Activated CD4-positive, alpha-beta T cell treated with anti-CD3 and anti-CD28 coated beads, Interleukin-2, amount 50 U/mL, for 1 hour (primary cell): Measurements from ENCODE around the gene KLHL2.
"Not testable (repeated sequence)": the region's sequence is repeated elsewhere in the genome, so short reads cannot be mapped to it uniquely, and the experiment has no call there.

Source experiments
- DNase-seq: peaks from one replicate; pipeline ENCODE4 v3.0.0-alpha.2; 2020

The KLHL2 gene

DNA sequence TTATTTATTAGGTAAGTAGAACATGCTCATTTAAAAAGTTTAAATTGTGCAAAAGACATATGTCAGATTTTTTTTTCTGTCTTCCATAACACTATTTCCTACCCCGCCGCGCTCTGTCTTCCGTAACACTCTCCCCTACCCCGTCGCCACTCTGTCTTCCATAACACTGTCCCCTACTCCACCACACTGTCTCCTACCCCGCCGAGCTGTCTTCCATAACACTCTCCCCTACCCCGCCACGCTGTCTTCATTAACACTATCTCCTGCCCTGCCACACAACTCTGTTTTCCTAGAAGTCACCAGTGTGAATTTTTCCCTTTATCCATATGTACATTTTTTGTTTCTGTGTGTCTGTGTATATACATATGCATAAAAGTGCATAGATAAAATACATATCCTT is 124.5 kb downstream of the KLHL2 start:
- DNase-seq, result no peak

- DNase-seq, result no peak
Measured at GRCh38 chr4:165332502-165332901, 125.1 kb downstream of the KLHL2 start.

DNA sequence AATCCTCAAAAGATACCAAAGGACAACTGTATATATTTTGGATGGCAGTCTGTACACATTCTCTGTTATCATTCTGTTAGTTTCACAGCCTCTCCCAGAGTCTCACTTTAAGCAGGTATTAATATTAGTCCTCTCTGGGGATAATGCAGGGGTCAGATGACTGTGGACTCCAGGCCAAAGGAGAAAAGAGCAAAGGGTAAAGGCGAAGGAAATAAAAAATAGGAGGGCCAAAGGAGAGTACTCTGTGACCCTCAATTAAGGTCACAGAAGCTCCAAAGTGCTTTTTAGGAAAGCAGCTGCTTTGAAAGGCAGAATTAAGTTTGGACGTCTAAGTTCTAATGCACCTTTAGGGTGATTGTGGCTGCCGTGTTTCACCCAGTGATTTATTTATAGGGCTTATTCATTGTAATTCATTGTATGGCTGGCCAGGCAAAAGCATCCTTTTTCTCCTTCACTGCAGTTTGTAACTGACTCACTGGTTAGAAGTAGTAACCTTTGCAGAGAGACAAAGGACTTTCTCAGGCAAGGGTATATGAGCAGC is 127.9 kb downstream of the KLHL2 start:
- DNase-seq, result no peak

GRCh38 chr4:165336743-165337142 is 129.4 kb downstream of the KLHL2 start:
- DNase-seq, result no peak

DNA sequence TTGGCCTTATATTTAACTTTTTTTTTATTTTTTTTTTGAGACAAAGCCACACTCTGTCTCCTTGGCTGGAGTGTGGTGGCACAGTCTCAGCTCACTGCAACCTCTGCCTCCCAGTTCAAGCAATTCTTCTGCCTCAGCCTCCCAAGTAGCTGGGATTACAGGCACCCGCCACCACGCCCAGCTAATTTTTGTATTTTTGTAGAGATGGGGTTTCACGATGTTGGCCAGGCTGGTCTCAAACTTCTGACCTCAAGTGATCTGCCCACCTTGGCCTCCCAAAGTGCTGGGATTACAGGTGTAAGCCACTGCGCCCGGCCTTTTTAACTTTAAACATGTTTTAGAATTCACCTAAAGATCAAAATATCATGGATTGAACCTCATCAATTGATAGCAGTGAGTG is 135.0 kb downstream of the KLHL2 start:
- DNase-seq, result not testable (repeated sequence)

- DNase-seq, result no peak
Measured at GRCh38 chr4:165343353-165344191, 136.2 kb downstream of the KLHL2 start.

DNA sequence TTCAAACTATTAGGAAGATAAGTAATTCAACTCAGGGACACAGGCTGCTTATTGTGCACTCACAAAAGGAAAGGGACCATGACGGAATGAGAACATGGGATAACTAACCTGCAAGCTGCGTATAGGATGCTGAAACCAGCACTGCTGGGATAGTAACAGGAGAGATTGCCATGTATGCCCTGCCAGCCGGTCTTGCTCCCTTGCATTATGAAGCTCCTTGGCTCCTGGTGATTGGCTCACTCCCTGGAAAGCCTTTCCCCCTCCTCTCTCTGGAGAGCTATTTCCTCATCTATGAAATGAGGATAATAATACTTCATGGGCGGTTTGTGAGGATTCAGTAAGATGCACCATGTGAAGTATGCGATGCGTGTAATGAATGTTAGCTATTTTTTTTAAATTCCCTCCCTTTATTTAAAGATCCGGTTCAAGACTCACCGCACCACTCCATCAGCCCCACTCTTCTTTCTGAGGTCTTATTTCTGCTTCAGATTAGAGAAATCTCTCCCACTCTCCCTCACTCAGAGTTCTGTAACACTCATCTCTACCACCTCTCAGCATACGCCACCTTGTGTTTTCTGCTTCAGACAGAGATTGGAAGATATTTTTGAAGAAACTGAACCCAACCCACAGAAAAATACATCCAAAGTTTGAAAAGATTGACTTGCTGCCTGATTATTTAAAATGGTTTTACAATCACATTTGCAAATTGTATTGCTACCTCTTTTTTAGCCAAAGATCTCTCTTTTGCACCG is 138.5 kb downstream of the KLHL2 start:
- DNase-seq, result no peak

- no peak for DNase-seq
Measured at GRCh38 chr4:165347647-165348569, 140.5 kb downstream of the KLHL2 start.

- no peak for DNase-seq
Measured at GRCh38 chr4:165351359-165352130, 144.2 kb downstream of the KLHL2 start.

- DNase-seq, result no peak
Measured at GRCh38 chr4:165355900-165356300, 148.5 kb downstream of the KLHL2 start.

- no peak for DNase-seq
Measured at GRCh38 chr4:165359506-165359905, 152.1 kb downstream of the KLHL2 start.

DNA sequence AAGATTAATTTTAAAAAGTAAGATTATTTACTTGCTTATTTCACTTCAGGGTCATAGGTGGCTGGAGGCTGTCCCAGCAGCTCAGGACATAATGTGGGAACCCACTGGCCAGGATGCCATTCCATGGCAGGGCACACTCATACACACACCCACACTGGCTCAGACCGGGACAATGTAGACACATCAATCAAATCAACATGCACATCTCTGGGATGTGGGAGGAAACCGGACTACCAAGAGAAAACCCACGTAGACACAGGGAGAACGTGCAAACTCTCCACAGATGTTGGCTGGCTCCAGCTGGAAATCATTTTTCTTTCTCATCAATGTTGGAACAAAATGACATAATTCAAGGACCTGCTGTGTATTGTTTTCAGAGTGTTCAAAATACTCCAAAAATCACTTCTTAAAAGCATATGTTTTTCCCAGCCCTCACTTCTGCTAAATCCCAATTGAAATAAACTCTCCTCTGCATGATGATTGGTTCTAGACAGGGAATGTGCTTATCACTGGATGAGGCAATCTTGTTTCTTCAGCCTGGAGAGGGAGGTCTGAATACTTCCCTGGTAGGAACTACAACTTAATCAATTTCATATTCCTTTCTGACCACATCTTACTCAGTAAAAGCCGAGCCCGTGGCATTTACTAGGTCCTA is 152.8 kb downstream of the KLHL2 start:
- no peak for DNase-seq

GRCh38 chr4:165360985-165361670 is 153.8 kb downstream of the KLHL2 start:
- DNase-seq, result no peak

DNA sequence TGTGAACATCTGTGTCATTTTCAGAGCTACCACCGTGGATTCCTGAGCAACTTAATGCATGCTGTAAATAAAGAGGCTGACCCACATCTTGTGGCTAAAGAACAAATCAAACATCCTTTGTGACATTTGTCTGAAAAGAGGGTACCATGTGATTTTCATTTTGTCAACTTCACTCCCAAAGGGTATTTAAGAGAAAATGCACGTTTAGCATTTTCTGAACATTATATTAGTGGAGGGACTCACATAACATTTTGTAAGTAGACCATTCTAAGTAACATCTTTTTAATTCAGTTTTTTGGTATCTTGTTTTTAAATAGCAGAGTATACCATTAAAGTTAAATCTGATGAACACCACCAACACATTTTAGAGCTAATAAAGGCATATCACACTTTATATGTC is 154.4 kb downstream of the KLHL2 start:
- DNase-seq, result no peak

DNA sequence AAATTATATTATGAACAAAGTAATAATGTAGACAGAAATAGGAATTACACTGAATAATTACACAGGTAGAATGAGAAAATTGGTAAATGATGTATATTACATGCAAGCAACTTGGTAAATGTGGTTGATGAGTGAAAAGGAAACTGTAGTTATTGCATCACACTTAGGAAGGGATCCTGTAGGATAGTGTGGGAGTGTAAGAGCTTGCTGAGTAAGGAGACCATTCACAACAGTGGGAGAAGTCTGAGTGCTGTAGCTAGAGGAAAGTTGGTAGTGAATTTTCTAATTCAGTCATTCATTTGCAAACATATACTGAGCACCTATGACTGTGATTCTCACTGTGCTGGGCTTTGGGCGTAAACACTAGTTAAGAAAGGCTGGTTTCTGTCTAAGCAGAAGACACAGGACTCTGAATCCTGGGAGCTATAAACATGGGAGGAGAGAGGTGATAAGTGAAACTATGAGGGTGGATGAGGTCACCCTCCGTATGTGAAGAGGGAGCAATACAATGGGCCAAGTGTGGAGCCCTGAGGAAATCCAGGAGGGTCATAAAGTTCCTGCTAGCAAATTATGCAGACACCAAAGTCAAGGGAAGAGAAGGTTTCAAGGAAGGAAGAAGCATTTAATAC is 157.2 kb downstream of the KLHL2 start:
- DNase-seq, result no peak

DNA sequence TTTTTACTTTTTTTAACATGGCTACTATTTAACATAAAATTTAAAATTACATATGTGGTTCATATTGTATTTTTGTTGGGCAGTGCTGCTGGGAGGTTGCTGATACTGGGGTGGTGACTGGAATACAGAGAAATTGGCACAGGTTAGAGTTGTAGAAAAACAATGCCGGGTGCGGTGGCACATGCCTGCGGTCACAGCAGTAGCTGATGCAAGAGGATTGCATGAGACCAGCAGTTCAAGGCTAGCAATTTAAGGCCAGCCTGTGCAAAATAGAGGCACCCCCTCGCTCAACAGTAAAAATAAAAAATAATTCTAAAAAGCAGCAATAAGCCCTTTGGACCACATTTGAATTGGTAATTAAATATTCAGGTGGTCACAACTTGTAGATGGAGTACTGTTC is 159.7 kb downstream of the KLHL2 start:
- no peak for DNase-seq

DNA sequence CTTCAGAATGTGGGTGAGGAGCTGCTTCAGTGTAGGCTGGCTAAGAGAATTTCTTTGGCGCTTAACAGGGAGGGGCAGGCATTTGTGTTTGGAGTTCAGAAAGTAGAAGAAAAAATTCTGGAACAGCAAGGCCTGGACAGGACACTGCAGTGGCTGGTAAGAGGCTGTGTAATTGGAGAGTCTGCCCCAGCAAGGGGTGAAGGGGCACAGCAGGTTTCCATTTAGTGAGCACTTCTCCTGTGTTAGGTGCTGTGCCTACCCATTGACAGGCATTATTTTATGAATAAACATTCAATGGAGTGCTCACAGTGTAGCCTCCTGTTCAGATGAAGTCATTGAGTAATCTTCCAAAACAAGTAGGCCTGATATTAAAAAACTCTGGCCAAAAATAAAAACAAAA is 160.8 kb downstream of the KLHL2 start:
- no peak for DNase-seq

DNA sequence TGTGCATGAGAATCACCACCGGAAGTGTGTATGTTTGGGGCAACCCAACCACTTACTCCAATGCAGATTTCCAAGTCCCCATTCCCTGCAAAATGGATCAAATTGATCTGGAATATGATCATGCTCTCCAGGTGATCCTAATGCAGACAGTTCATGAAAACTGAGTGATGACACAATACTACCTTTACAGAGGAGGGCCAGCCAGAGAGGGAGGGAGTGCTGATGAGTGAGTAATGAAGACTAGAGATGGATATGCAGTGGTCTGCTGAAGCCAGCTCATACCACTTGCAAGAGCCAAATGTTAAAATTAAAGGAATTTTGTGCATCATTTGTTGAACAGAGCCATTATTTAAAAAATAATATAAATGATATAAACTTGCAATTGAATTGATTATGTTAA is 161.2 kb downstream of the KLHL2 start:
- no peak for DNase-seq

GRCh38 chr4:165369522-165369921 is 162.2 kb downstream of the KLHL2 start:
- DNase-seq, result no peak

DNA sequence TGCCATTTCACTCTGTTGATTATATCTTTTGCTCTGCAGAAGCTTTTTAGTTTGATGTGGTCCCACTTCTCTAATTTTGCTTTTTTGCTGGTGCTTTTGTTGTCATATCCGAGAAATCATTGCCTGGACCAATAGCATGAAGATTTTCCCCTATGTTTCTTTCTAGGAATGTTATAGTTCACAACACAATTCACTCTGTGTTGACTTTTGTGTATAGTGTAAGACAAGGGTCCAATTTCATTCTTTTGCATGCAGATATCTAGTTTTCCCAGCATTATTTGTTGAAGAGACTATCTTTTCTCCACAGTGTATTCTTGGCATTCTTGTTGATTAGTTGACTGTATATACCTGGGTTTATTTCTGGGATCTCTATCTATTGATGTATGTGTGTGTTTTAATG is 163.2 kb downstream of the KLHL2 start:
- no peak for DNase-seq
